Glutamatergic neuron (in vitro differentiated cells): ENCODE results near the gene HDAC4. TPM values are rescaled to one million over a fixed set of nuclear protein-coding genes. Genes with fewer than 3 reads are reported as not detected.
A peak's percentile ranks its signal among the peaks of the same experiment; 100 is the strongest.

Experiments used
- DNase-seq: peaks from one replicate; pipeline ENCODE4 v3.0.0; 2022
- H3K27ac Mint-ChIP-seq: one replicate; pipeline ENCODE4 v1.8.0; 2020; ENCODE audit warnings: mild to moderate bottlenecking, mixed read lengths, inconsistent platforms; ENCODE audit not compliant: unreplicated experiment
- H3K27me3 Mint-ChIP-seq: one replicate; pipeline ENCODE4 v1.8.0; 2020; ENCODE audit warnings: mild to moderate bottlenecking, moderate library complexity, mixed read lengths, inconsistent platforms; ENCODE audit not compliant: unreplicated experiment
- H3K36me3 Mint-ChIP-seq: one replicate; pipeline ENCODE4 v1.8.0; 2020; ENCODE audit warnings: mild to moderate bottlenecking, mixed read lengths, inconsistent platforms; ENCODE audit not compliant: unreplicated experiment
- H3K4me1 Mint-ChIP-seq: one replicate; pipeline ENCODE4 v1.8.0; 2020; ENCODE audit warnings: mild to moderate bottlenecking, low read depth, mixed read lengths, inconsistent platforms; ENCODE audit not compliant: unreplicated experiment
- H3K4me3 Mint-ChIP-seq: one replicate; pipeline ENCODE4 v1.8.0; 2020; ENCODE audit warnings: mild to moderate bottlenecking, mixed read lengths, inconsistent platforms; ENCODE audit not compliant: unreplicated experiment
- H3K9me3 Mint-ChIP-seq: one replicate; pipeline ENCODE4 v1.8.0; 2020; ENCODE audit warnings: mild to moderate bottlenecking, moderate library complexity, mixed read lengths, inconsistent platforms; ENCODE audit not compliant: unreplicated experiment
- CTCF ChIP-seq: fragments of 200-600 bp; sonication (generic); IDR thresholded peaks from one replicate; pipeline ENCODE4 v1.5.0; 2021; ENCODE audit not compliant: partially characterized antibody, unreplicated experiment
- total RNA-seq: library from RNA; stranded (reverse); fragmentation: NEBNext Ultra II Directional; extraction: Animal tissue kit (Norgen Biotek cat#: 25700); gene quantifications from one replicate; pipeline ENCODE4 v1.2.1, GENCODE V29; 2021; ENCODE audit not compliant: unreplicated experiment

HDAC4 gene
- total RNA-seq, 1 donor from 2014 or later = 90.6 TPM

GRCh38 chr2:239055756-239056493 lies 344.9 kb downstream of the HDAC4 start:
- Mint-ChIP-seq H3K9me3 (peaks cover 3% of the 10 kb centered on the region), H3K27ac (no peak overlapping the region), H3K4me3 (peak overlapping the region; percentile 15), H3K27me3 (peaks cover 3% of the 10 kb centered on the region), H3K36me3 (peaks cover 11% of the 10 kb centered on the region), H3K4me1 (no peaks in the 10 kb centered on the region)
- no peak for DNase-seq
- no peak for TF ChIP-seq CTCF

DNA sequence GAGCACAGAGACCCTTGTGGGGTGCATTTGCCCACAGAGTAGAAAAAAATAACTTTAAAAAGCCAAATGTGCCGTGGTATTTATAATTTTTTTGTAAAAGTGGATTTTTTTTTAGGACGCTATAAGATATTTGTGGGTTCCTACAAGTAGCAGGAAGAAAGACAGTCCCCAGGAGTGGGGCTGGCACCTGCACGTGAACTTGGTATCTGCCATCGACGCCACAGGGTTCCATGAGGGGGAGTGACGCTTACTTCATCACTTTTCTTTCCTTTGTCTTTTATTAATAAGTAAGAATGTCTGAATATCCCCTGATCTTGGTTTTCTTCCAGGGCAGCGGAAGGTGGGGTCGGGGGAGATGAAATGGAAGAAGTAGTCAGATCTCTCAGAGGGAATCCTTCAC lies 345.9 kb downstream of the HDAC4 start:
- no peak for TF ChIP-seq CTCF
- H3K9me3 Mint-ChIP-seq = peaks cover 3% of the 10 kb centered on the region
- H3K4me1 Mint-ChIP-seq = no peaks in the 10 kb centered on the region
- H3K4me3 Mint-ChIP-seq = no peak overlapping the region
- H3K27ac Mint-ChIP-seq = no peak overlapping the region
- peaks cover 3% of the 10 kb centered on the region for H3K27me3 Mint-ChIP-seq
- no peak for DNase-seq
- H3K36me3 Mint-ChIP-seq = peaks cover 7% of the 10 kb centered on the region

- no peak overlapping the region for H3K4me3 Mint-ChIP-seq
- H3K27ac Mint-ChIP-seq = no peak overlapping the region
- peaks cover 3% of the 10 kb centered on the region for H3K27me3 Mint-ChIP-seq
- peaks cover 3% of the 10 kb centered on the region for H3K9me3 Mint-ChIP-seq
- TF ChIP-seq CTCF = no peak
- DNase-seq = no peak
- peaks cover 7% of the 10 kb centered on the region for H3K36me3 Mint-ChIP-seq
- no peaks in the 10 kb centered on the region for H3K4me1 Mint-ChIP-seq
These were observed 346.9 kb downstream of the HDAC4 start for GRCh38 chr2:239053801-239054503.

GRCh38 chr2:239052798-239053665 lies 347.8 kb downstream of the HDAC4 start:
- Mint-ChIP-seq H3K36me3 (peaks cover 11% of the 10 kb centered on the region), H3K27me3 (peaks cover 6% of the 10 kb centered on the region), H3K9me3 (peaks cover 3% of the 10 kb centered on the region), H3K4me1 (no peaks in the 10 kb centered on the region), H3K4me3 (no peak overlapping the region), H3K27ac (no peak overlapping the region)
- TF ChIP-seq CTCF = no peak
- DNase-seq = no peak
